Measurements from ENCODE around the gene BANF1. TPM values are rescaled to one million over a fixed set of nuclear protein-coding genes. Genes with fewer than 3 reads are reported as not detected.

BANF1 gene
- total and polyA plus RNA-seq, 2 of the 13 experiments (the other 11 are each of a cell fraction or from before 2014, with no cell fraction given) = 40.5 to 86.5 TPM

DNA sequence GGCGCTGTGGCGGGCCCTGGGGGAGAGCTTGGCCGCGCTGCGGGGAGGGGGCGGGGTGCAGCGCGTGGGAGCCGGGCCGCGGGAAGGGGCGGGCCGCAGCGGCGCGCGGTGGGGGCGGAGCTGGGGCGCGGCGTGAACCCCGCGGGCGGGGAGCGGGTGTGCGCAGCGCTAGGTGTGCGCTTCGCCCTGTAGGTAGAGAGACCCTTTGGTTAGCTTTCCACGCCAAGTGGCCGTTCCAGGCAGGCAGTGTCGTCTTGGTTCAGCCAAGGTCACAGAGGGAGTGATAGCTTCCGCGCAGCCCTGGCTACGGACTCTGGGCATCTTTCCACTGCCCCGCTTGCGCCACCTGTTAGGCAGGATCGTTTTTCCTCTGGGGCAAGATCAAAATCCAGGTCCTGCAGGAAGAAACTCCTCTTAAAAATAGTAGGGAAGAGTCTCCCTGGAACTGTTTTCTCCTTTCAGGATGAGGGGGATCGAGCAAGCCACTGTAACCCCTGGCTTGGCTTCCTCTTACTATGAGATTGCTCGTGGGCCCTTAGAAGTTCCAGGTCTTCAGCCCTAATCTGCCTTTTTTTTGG lies 434 bp downstream of the BANF1 start (continued):
- TF ChIP-seq NCOA2 (CRISPR knock-in tag; IDR thresholded peaks at IDR 0.05) (peak; percentile 26; the same call in 1 of the 2 replicates), ZNF75D (CRISPR knock-in tag; IDR thresholded peaks at IDR 0.05; ENCODE audit: borderline replicate concordance) (no peak), SMAD3 (CRISPR knock-in tag; IDR thresholded peaks at IDR 0.05) (no peak), NR2F1 (CRISPR knock-in tag; IDR thresholded peaks at IDR 0.05) (no peak), AKNA (CRISPR knock-in tag; IDR thresholded peaks at IDR 0.05; ENCODE audit: borderline replicate concordance) (no peak), GPN1 (CRISPR knock-in tag; IDR thresholded peaks at IDR 0.05; ENCODE audit: borderline replicate concordance) (no peak), NCOR1 (IDR thresholded peaks at IDR 0.05; ENCODE audit: borderline replicate concordance, low read length) (no peak), ZNF354B (CRISPR knock-in tag; IDR thresholded peaks at IDR 0.05) (no peak), SUZ12 (IDR thresholded peaks at IDR 0.05; ENCODE audit: low read depth, low read length) (no peak), ZNF883 (CRISPR knock-in tag; IDR thresholded peaks at IDR 0.05; ENCODE audit: not compliant biosample characterization) (no peak), ZNF703 (CRISPR knock-in tag; IDR thresholded peaks at IDR 0.05; ENCODE audit: borderline replicate concordance) (no peak), TP53 (CRISPR knock-in tag; conservative IDR thresholded peaks at IDR 0.05) (no peak), KDM2A (CRISPR knock-in tag; IDR thresholded peaks at IDR 0.05; ENCODE audit: borderline replicate concordance, low read depth) (no peak), ZSCAN31 (CRISPR knock-in tag; IDR thresholded peaks at IDR 0.05; ENCODE audit: low read depth) (0 out of 2 replicates have a peak, but pooled peaks have one; percentile 7), ZNF670 (CRISPR knock-in tag; IDR thresholded peaks at IDR 0.05; ENCODE audit: borderline replicate concordance) (0 out of 2 replicates have a peak, but pooled peaks have one; percentile 35), NR2F2 (IDR thresholded peaks at IDR 0.05; ENCODE audit: borderline replicate concordance, low read depth) (no peak), NKX3-1 (CRISPR knock-in tag; IDR thresholded peaks at IDR 0.05) (no peak), ZFP1 (CRISPR knock-in tag; IDR thresholded peaks at IDR 0.05) (no peak), ZNF724P (CRISPR knock-in tag; IDR thresholded peaks at IDR 0.05; ENCODE audit: borderline replicate concordance) (no peak), YEATS2 (CRISPR knock-in tag; IDR thresholded peaks at IDR 0.05; ENCODE audit: borderline replicate concordance) (no peak), MXI1 (IDR thresholded peaks at IDR 0.05; ENCODE audit: borderline replicate concordance, low read depth, low read length) (peak; percentile 32; the same call in 1 of the 3 replicates), ZFP82 (CRISPR knock-in tag; IDR thresholded peaks at IDR 0.05; ENCODE audit: borderline replicate concordance) (0 out of 2 replicates have a peak, but pooled peaks have one; percentile 22), TSC22D2 (CRISPR knock-in tag; IDR thresholded peaks at IDR 0.05; ENCODE audit: borderline replicate concordance) (no peak)
- TF ChIP-seq, protein P1, sequence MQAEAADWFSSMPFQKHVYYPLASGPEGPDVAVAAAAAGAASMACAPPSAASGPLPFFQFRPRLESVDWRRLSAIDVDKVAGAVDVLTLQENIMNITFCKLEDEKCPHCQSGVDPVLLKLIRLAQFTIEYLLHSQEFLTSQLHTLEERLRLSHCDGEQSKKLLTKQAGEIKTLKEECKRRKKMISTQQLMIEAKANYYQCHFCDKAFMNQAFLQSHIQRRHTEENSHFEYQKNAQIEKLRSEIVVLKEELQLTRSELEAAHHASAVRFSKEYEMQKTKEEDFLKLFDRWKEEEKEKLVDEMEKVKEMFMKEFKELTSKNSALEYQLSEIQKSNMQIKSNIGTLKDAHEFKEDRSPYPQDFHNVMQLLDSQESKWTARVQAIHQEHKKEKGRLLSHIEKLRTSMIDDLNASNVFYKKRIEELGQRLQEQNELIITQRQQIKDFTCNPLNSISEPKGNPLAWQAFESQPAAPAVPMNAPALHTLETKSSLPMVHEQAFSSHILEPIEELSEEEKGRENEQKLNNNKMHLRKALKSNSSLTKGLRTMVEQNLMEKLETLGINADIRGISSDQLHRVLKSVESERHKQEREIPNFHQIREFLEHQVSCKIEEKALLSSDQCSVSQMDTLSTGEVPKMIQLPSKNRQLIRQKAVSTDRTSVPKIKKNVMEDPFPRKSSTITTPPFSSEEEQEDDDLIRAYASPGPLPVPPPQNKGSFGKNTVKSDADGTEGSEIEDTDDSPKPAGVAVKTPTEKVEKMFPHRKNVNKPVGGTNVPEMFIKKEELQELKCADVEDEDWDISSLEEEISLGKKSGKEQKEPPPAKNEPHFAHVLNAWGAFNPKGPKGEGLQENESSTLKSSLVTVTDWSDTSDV (CRISPR knock-in tag; IDR thresholded peaks at IDR 0.05) = no peak

Data from HepG2 (cell line).